GM06990 (cell line): ENCODE data around the gene CD83.

Experiments
- DNase-seq: peaks from one replicate; pipeline ENCODE4 v3.0.0-alpha.2; 2011; ENCODE audit not compliant: insufficient read length; ENCODE audit errors: extremely low read depth
- H3K27me3 ChIP-seq: replicated peaks from 2 replicates; pipeline ENCODE4 v1.6.0; 2011; ENCODE audit warnings: low read length; ENCODE audit not compliant: control insufficient read depth, insufficient read depth
- H3K36me3 ChIP-seq: 2 replicates; pipeline ENCODE4 v1.5.1; 2011; ENCODE audit warnings: low read length; ENCODE audit not compliant: control insufficient read depth, insufficient read depth
- H3K4me3 ChIP-seq: replicated peaks from 2 replicates; pipeline ENCODE4 v1.5.1; 2011; ENCODE audit warnings: low read depth, mild to moderate bottlenecking, control low read depth, low read length
- TF ChIP-seq, protein P1 (sequence below): IDR thresholded peaks from 2 replicates; pipeline ENCODE4 v1.5.1; 2011; ENCODE audit warnings: low read length, control low read depth, mild to moderate bottlenecking, inconsistent platforms; ENCODE audit not compliant: insufficient read depth, poor library complexity, severe bottlenecking

Gene CD83

DNA sequence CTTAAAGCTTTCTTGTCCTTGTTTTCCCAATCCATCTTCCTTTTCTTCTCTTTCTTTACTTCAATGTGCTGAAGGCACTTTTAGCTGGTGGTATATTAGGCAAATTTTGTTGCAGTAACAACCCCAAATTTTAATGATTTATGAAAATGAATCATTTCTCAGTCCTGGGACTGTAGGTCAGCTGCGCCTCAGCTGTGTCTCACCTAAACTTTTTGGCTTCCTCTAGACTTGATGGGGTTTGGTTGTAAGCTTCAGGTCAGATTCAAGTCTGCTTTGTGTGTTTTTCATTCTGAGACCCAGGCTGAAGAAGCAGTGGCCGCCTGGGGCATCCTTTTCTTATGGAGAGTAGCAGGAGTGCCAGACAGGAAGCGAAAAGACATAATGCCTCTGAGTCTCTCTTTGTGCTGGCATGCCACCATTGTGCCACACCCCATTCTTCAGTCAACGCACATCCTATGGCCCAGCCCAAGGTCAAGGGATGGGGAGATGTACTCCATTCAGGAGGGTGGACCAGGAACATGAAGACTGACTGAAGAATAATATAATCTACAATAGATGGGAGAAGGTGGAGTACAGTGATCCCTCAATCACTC is 28.9 kb upstream of the CD83 start:
- H3K4me3 ChIP-seq: no peak overlapping the region
- H3K36me3 ChIP-seq: no peaks in the 10 kb centered on the region
- TF ChIP-seq, protein P1, sequence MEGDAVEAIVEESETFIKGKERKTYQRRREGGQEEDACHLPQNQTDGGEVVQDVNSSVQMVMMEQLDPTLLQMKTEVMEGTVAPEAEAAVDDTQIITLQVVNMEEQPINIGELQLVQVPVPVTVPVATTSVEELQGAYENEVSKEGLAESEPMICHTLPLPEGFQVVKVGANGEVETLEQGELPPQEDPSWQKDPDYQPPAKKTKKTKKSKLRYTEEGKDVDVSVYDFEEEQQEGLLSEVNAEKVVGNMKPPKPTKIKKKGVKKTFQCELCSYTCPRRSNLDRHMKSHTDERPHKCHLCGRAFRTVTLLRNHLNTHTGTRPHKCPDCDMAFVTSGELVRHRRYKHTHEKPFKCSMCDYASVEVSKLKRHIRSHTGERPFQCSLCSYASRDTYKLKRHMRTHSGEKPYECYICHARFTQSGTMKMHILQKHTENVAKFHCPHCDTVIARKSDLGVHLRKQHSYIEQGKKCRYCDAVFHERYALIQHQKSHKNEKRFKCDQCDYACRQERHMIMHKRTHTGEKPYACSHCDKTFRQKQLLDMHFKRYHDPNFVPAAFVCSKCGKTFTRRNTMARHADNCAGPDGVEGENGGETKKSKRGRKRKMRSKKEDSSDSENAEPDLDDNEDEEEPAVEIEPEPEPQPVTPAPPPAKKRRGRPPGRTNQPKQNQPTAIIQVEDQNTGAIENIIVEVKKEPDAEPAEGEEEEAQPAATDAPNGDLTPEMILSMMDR: no peak
- no peaks in the 10 kb centered on the region for H3K27me3 ChIP-seq
- DNase-seq: no peak

DNA sequence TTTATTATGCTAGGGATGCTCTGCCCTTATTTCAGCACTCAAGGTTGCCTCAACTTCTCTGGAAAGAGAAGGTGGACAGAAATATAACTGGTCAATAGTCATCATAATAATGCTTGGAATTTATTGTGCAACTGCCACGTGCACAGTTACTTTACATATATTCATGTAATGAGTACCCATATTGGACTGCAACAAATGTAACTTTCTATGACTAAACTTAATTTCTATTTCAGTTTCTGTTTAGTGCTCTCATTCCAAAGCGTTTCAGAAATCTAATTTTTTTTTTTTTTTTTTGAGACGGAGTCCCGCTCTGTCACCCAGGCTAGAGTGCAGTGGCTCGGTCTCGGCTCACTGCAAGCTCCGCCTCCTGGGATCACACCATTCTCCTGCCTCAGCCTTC is 28.3 kb upstream of the CD83 start:
- TF ChIP-seq, protein P1: no peak
- DNase-seq: peak; percentile 55

DNA sequence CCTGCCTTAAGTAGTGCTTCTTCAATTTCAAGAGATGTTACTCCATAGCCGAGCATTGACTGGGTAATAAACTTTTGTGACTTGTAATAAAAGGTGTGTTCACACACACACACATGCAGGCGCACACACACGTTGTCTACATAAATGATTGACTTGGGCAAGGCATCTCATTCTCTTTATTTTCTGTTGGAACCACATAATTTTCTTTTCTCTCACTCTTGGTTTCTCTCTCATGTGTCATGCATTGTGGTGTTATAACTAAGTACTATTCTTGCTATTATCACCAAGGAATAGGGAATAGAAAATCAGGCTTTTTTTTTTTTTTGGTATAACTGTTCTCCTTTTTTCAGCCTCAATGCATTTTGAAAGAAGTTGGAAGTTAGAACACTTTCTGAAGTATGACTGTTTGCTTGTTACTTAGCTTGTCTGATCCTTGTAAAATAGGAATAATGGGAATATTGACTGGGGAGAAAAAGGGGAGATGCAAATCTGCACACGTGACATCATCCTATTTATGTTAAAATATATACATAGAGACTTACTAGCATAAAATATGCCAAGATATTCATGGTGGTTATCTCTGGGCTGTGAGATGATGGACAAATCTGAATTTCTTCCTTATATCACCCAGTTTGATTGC is 26.1 kb upstream of the CD83 start:
- H3K36me3 ChIP-seq: no peaks in the 10 kb centered on the region
- no peak overlapping the region for H3K4me3 ChIP-seq
- DNase-seq: no peak
- H3K27me3 ChIP-seq: no peaks in the 10 kb centered on the region
- TF ChIP-seq, protein P1: no peak

More for the DNA sequence above, 28.3 kb upstream of the CD83 start:
- Histone ChIP-seq H3K27me3 (no peaks in the 10 kb centered on the region), H3K4me3 (no peak overlapping the region), H3K36me3 (no peaks in the 10 kb centered on the region)

DNA sequence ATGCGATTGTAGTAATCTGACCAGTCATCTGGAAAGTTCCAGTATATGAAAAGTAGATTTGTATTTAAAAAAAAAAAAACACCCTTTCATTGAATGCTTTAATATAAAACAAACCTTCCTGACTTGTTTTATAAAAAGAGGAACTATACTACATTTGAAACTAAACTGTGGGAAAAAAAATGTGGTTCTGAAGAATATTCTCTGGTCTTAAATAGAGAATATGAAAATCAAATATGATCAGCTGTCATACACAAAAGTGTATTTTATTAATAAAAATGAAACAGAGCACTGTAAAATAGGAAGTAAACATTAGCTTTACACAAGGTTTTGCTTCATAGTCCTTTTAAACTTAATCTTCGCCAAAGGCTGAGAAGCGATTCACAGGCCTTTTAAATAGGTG is 25.3 kb upstream of the CD83 start:
- H3K27me3 ChIP-seq: no peaks in the 10 kb centered on the region
- TF ChIP-seq, protein P1: no peak
- H3K4me3 ChIP-seq: no peak overlapping the region
- no peaks in the 10 kb centered on the region for H3K36me3 ChIP-seq
- no peak for DNase-seq

DNA sequence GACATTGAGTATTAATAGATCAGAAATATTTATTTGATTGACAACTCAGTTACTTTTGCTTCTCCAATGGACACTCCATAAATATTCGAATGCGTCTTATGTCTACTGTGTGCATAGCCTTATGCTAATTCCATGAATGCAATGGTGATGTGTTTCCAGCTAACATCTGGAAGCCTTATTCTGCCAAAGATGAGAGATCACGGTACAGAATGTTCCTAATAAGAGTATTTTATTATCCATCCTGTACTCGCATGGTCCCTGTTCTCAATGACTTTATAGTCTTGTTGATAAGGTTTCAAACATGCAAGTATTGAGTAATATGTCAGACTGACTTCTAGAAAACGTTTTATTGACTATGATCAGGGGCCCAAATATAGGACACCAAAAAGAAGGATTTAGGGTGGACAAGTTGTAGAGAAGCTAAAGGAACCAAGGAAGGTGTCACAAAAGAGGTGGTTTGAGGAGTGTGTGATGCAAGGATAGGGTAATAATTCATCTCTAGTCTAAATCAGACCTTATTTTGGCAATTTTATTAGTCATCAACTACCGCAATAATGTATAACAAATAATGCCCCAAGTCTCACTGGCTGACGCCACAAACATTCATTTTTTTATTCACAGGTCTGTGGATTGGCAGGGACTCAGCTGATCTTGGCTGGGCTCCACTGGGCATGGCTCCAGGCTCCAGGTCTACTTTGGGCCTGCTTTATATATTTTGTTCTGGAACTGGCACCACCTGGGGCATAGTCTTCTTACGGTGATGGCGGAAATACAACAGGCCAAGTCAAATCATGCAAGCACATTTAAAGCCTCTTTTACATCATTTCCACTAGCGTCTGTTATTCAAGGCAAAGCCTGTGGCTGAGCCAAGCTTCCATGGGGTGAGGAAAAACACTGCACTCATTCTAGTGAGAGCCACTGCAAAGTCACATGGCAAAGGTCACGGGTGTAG is 24.5 kb upstream of the CD83 start:
- Histone ChIP-seq H3K36me3 (no peaks in the 10 kb centered on the region), H3K4me3 (no peak overlapping the region), H3K27me3 (no peaks in the 10 kb centered on the region)
- TF ChIP-seq, protein P1: no peak
- no peak for DNase-seq
